ENCODE measurements around the gene DLGAP4.

Gene DLGAP4

DNA sequence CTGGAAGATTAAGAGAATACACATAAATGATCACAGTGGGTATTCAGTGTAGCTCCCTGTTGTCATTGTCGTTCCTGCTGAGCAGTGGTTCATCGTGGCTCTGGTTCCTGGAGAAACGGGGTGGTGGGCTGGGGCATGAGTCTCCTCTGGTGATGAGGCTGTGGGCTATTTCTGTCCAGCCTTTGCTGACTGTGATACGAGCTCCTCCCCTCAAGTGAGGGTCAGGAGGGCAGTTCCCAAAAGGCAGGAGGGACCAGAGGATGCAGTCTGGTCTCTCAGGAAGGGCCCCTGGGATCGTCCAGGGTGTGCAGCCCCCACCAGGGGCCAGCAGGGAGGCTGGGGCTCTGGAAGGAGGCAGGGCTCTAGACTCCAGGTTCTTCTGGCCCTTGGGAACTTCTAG, 31.1 kb upstream of the DLGAP4 start:
- no peak for DNase-seq (ENCODE audit: low spot score)

- DNase-seq (ENCODE audit: low spot score) = no peak
Observed at GRCh38 chr20:36275441-36276189, 30.5 kb upstream of the DLGAP4 start.

GRCh38 chr20:36277546-36277945, 28.6 kb upstream of the DLGAP4 start:
- DNase-seq (ENCODE audit: low spot score) = no peak

- no peak for DNase-seq (ENCODE audit: low spot score)
Observed at GRCh38 chr20:36279362-36279761, 26.8 kb upstream of the DLGAP4 start.

- no peak for DNase-seq (ENCODE audit: low spot score)
Observed at GRCh38 chr20:36279776-36280175, 26.4 kb upstream of the DLGAP4 start.

DNA sequence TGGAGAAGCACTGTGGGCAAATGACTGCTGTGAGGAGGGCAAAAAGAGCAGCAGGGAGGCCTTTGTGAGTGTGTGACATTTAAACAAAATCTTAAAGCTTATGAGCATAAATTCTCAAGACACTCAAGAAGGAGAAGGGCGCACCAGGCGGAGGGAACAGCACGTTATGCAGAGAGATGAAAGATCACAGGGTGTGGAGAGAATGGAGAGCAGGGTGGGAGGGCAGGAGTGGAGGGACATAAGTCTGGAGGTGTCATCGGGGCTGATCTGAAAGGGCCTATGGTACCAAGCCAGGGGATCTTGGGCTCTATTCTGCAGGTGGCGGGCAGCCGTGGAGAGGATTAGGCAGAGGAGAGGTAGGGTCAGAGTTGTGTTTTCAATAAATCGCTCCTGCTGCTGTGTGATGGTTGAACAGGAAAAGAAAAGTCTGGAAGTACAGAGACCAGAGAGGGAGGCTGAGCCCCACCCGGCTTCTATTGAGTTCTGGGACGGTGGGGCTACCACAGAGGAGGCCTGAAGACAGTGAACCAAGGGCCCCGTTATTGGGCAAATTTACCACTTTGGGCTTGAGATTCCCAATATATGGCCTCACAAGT, 24.3 kb upstream of the DLGAP4 start:
- DNase-seq (ENCODE audit: low spot score) = no peak

DNA sequence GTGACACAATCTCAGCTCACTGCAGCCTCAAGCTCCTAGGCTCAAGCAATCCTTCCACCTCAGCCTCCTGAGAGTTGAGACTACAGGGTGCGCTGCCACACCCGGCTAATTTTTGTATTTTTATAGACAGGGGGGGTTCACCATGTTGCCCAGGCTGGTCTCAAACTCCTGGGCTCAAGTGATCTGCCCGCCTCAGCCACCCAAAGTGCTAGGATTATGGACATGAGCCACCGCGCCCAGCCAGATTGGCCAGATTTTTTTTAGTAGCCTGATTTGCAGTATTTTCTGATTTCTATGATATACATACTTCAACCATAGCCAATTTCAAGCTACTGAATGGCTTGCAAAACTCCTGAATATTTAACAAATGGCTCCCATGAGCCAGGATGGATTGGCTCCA, 21.4 kb upstream of the DLGAP4 start:
- DNase-seq (ENCODE audit: low spot score) = no peak

- DNase-seq (ENCODE audit: low spot score) = no peak
Observed at GRCh38 chr20:36285746-36286447, 20.2 kb upstream of the DLGAP4 start.

DNA sequence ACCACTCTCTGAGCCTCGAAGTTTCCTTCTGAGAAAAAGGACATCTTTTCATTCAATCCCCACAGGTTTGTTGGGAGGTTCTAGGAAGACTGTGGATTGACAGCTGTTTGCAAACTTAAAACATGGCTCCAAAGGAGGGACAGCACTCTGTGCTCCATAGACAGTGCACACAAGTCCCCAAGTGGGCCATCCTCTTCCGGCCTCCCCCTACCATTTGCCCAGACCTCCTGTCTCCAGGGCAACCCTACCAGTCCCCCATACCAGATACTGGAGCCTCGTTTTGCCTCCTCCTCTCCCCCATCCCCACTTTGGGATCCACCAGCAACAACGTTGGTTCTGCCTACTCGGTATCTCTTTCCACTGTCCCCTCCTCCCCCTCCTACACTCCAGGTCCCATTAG, 8.5 kb upstream of the DLGAP4 start:
- no peak for DNase-seq (ENCODE audit: low spot score)

- DNase-seq (ENCODE audit: low spot score) = no peak
Observed at GRCh38 chr20:36298061-36298460, 8.1 kb upstream of the DLGAP4 start.

- DNase-seq (ENCODE audit: low spot score) = no peak
Observed at GRCh38 chr20:36298795-36299339, 7.3 kb upstream of the DLGAP4 start.

GRCh38 chr20:36299459-36299858, 6.7 kb upstream of the DLGAP4 start:
- no peak for DNase-seq (ENCODE audit: low spot score)

DNA sequence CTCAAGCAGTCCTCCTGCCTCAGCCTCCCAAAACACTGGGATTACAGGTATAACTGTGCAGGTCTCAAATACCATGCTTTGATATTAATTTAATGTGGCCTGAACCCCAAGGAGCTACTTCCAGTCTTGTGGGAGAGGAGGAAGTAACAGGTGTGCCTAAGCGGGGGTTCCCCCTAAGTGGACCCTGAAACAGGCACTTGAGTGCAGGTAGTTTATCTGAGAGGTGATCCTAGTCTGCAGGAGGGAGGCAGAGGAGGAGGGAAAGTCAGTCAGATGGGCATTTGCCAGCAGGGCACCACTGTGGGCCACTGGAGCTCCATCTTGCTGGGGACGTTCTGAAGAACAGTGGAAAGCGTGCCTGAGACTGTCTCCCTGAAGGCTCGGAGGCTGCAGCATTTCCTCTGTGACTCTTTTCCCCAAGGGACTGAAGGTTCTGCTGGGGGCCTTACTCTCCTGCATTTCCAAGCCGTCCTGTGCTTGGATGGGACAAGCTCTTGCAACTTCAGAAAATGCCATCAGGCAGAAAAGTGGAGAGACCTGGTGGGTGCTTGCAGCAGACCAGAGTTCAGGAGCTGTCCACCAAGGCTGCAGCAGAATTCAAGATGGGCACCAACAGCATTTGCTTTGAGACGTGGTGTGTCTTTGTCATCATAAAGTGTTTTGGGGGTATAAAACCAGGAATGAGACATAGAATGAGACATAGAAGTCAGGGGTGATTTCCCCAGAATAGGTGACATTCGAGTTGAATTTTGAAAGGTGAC, 4.6 kb upstream of the DLGAP4 start:
- no peak for DNase-seq (ENCODE audit: low spot score)

- DNase-seq (ENCODE audit: low spot score) = no peak
Observed at GRCh38 chr20:36303020-36303595, 3.0 kb upstream of the DLGAP4 start.

DNA sequence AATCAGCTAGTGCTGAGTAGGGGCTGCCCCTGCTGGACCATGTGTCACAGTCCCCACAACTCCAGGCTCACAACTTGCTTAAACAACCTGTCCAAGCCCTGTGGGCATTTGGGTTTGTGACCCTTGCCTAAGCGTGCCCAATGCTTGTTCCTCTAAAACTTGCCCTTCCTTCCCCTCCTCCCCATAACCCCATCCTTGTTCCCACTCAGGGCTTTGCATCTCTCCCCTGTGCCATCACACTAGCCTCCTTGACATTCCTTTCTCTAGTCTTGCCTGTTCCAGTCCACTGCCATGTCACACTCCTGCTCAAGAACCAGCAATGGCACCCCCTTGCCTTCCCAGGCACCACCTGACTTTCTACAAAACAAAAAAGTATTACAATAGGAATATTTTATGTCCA, 2.3 kb upstream of the DLGAP4 start:
- no peak for DNase-seq (ENCODE audit: low spot score)

GRCh38 chr20:36304786-36305495, 1.2 kb upstream of the DLGAP4 start:
- no peak for DNase-seq (ENCODE audit: low spot score)

- DNase-seq (ENCODE audit: low spot score) = no peak
Observed at GRCh38 chr20:36306553-36307411, 643 bp downstream of the DLGAP4 start.

- DNase-seq (ENCODE audit: low spot score) = no peak
Observed at GRCh38 chr20:36307412-36308325, 1.5 kb downstream of the DLGAP4 start.

DNA sequence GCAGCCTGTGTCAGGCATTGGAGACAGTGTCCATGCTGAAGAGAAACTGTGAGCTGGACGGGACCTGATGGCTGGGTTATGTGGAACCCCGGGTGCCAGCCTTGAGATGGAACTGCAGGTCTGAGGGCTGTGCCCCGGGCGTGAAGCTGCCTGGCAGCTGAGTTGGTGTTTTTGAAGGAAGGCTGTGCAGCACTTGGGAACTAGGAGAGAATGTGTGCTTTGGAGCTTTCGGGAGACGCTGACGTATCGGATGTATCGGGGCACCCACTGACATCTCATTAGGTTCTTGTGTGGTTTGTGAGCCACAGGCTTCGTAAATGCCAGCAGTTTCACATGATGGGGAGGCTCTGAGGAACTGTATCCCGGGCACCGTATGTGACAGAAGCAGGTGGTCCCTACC, 2.2 kb downstream of the DLGAP4 start:
- no peak for DNase-seq (ENCODE audit: low spot score)
